Measurements from ENCODE around the gene CDC25B.
A peak's percentile ranks its signal among the peaks of the same experiment; 100 is the strongest.

The CDC25B gene

GRCh38 chr20:3795511-3796468 lies at the start of gene CDC25B:
Gene CDC25B, plus strand, starts transcription at chr20:3796310. Its CDS starts 222 bp downstream, at chr20:3796532.
- DNase-seq (ENCODE audit: low spot score) = peak; percentile 81

- DNase-seq (ENCODE audit: low spot score) = no peak
These were observed 48.6 kb upstream of the CDC25B start for GRCh38 chr20:3747471-3747870.

- DNase-seq (ENCODE audit: low spot score) = no peak
These were observed 48.0 kb upstream of the CDC25B start for GRCh38 chr20:3748073-3748472.

- DNase-seq (ENCODE audit: low spot score) = no peak
These were observed 46.9 kb upstream of the CDC25B start for GRCh38 chr20:3749087-3749688.

- no peak for DNase-seq (ENCODE audit: low spot score)
These were observed 46.2 kb upstream of the CDC25B start for GRCh38 chr20:3749689-3750531.

- DNase-seq (ENCODE audit: low spot score) = no peak
These were observed 44.8 kb upstream of the CDC25B start for GRCh38 chr20:3751305-3751674.

GRCh38 chr20:3751675-3752385 lies 44.3 kb upstream of the CDC25B start:
- no peak for DNase-seq (ENCODE audit: low spot score)

GRCh38 chr20:3752386-3752759 lies 43.7 kb upstream of the CDC25B start:
- DNase-seq (ENCODE audit: low spot score) = no peak

- peak; percentile 71 for DNase-seq (ENCODE audit: low spot score)
These were observed 43.0 kb upstream of the CDC25B start for GRCh38 chr20:3753098-3753497.

- DNase-seq (ENCODE audit: low spot score) = no peak
These were observed 42.4 kb upstream of the CDC25B start for GRCh38 chr20:3753501-3754275.

- DNase-seq (ENCODE audit: low spot score) = no peak
These were observed 41.9 kb upstream of the CDC25B start for GRCh38 chr20:3754276-3754630.

- DNase-seq (ENCODE audit: low spot score) = no peak
These were observed 40.8 kb upstream of the CDC25B start for GRCh38 chr20:3755269-3755668.

GRCh38 chr20:3755814-3756480 lies 40.2 kb upstream of the CDC25B start:
- DNase-seq (ENCODE audit: low spot score) = no peak

GRCh38 chr20:3757268-3757667 lies 38.8 kb upstream of the CDC25B start:
- DNase-seq (ENCODE audit: low spot score) = no peak

- DNase-seq (ENCODE audit: low spot score) = no peak
These were observed 37.5 kb upstream of the CDC25B start for GRCh38 chr20:3758566-3758965.

- DNase-seq (ENCODE audit: low spot score) = no peak
These were observed 36.7 kb upstream of the CDC25B start for GRCh38 chr20:3759316-3759823.

- no peak for DNase-seq (ENCODE audit: low spot score)
These were observed 36.2 kb upstream of the CDC25B start for GRCh38 chr20:3759884-3760283.

- no peak for DNase-seq (ENCODE audit: low spot score)
These were observed 35.3 kb upstream of the CDC25B start for GRCh38 chr20:3760655-3761348.

GRCh38 chr20:3763671-3764601 lies 32.2 kb upstream of the CDC25B start:
- DNase-seq (ENCODE audit: low spot score) = no peak
